GM10248 (cell line): Measurements from ENCODE around the gene FAM50B.
A peak's percentile ranks its signal among the peaks of the same experiment; 100 is the strongest.

Experiments used
- CTCF ChIA-PET: fragments of 300-600 bp; sonication (Branson Sonifier 250); formaldehyde crosslinking; extraction: SDS; loops from one replicate; lab custom pipeline; 2021; ENCODE audit warnings: antibody characterized with exemption; lab: Yijun Ruan, JAX
- POLR2A ChIA-PET: fragments of 350-650 bp; sonication (Branson Sonifier 250); formaldehyde crosslinking; extraction: SDS; loops from one replicate; lab custom pipeline; 2020; ENCODE audit warnings: antibody characterized with exemption; lab: Yijun Ruan, JAX
- DNase-seq: peaks from one replicate; pipeline ENCODE4 v3.0.0; 2012; ENCODE audit errors: extremely low spot score
- CTCF ChIP-seq: IDR thresholded peaks from 2 replicates; pipeline ENCODE4 v1.5.1; 2012; ENCODE audit warnings: mild to moderate bottlenecking, low read depth; ENCODE audit errors: extremely low read depth, missing control alignments, control extremely low read depth

The FAM50B gene

GRCh38 chr6:3811191-3811590, 38.0 kb upstream of the FAM50B start:
- DNase-seq, result no peak
- TF ChIP-seq CTCF, result no peak
- ChIA-PET CTCF (interaction anchor here (1.0 to 1.9 kb wide), 4 partner anchors 15 to 68 kb away, joined by 3 to 4 read pairs (median 4); no protein-coding TSS in a partner anchor), POLR2A (no interaction called here)

GRCh38 chr6:3812596-3812995, 36.6 kb upstream of the FAM50B start:
- POLR2A ChIA-PET, result interaction anchor here (1.0 kb wide), 1 partner anchor 36 kb away, joined by 3 read pairs; the partner anchor contains the start of gene FAM50B
- TF ChIP-seq CTCF, result no peak
- CTCF ChIA-PET, result interaction anchor here (0.7 kb wide), 2 partner anchors 28 to 36 kb away, joined by 3 to 4 read pairs; partner anchors contain the start of gene FAM50B
- no peak for DNase-seq

- POLR2A ChIA-PET, result interaction anchor here (1.0 kb wide), 1 partner anchor 36 kb away, joined by 3 read pairs; the partner anchor contains the start of gene FAM50B
- DNase-seq, result peak; percentile 62
- no peak for TF ChIP-seq CTCF
- CTCF ChIA-PET, result interaction anchor here (1.3 kb wide), 1 partner anchor 120 kb away, joined by 3 read pairs; no protein-coding TSS in a partner anchor
These were observed 35.9 kb upstream of the FAM50B start for GRCh38 chr6:3813150-3813780.

GRCh38 chr6:3813918-3814317, 35.3 kb upstream of the FAM50B start:
- no peak for TF ChIP-seq CTCF
- POLR2A ChIA-PET, result no interaction called here
- CTCF ChIA-PET, result interaction anchor here (1.3 kb wide), 1 partner anchor 119 kb away, joined by 3 read pairs; no protein-coding TSS in a partner anchor
- no peak for DNase-seq

- DNase-seq, result no peak
- ChIA-PET POLR2A (no interaction called here), CTCF (interaction anchor here (0.8 to 1.3 kb wide), 2 partner anchors 26 to 118 kb away, joined by 3 read pairs; no protein-coding TSS in a partner anchor)
- no peak for TF ChIP-seq CTCF
These were observed 34.6 kb upstream of the FAM50B start for GRCh38 chr6:3814539-3814938.

GRCh38 chr6:3816251-3816650, 32.9 kb upstream of the FAM50B start:
- DNase-seq, result no peak
- ChIA-PET POLR2A (no interaction called here), CTCF (interaction anchor here (1.4 to 1.8 kb wide), 4 partner anchors 13 to 84 kb away, joined by 3 to 4 read pairs (median 3); partner anchors contain the start of gene FAM50B)
- no peak for TF ChIP-seq CTCF
